Measurements from ENCODE around the gene DIP2B. TPM values are rescaled to one million over a fixed set of nuclear protein-coding genes. Genes with fewer than 3 reads are reported as not detected.

DIP2B gene
- polyA plus RNA-seq, 3 donors, result 3.5 to 12.3 (median 6.5) TPM

- Histone ChIP-seq H3K27me3 (ENCODE audit: control insufficient read depth in 2 of 2, insufficient read depth in 2 of 2, low read length in 2 of 2) (no peaks in the 10 kb centered on the region), H3K27ac (ENCODE audit: low read depth in 1 of 2, low read length in 2 of 2) (no peak overlapping the region), H3K79me2 (ENCODE audit: insufficient read depth, low read length) (peaks cover 93% of the 10 kb centered on the region), H3K4me3 (replicated peaks in 1 of 3; ENCODE audit: low read depth in 2 of 3, low read length in 3 of 3) (no peak overlapping the region), H3K4me2 (replicated peaks; ENCODE audit: extremely low read depth, low read length, poor library complexity, severe bottlenecking) (no peak overlapping the region), H3K9me3 (replicated peaks in 1 of 2; ENCODE audit: control insufficient read depth in 1 of 2, insufficient read depth in 1 of 2, low read length in 2 of 2) (no peaks in the 10 kb centered on the region), H2AFZ (ENCODE audit: insufficient read depth, low read depth, low read length, poor library complexity, severe bottlenecking) (no peak overlapping the region), H3K36me3 (replicated peaks in 1 of 2; ENCODE audit: control insufficient read depth in 1 of 2, insufficient read depth in 2 of 2, low read length in 2 of 2) (peaks cover 0 to 16% of the 10 kb centered on the region in 2 donors), H4K20me1 (ENCODE audit: insufficient read depth, low read length) (peaks cover 94% of the 10 kb centered on the region), H3K9ac (ENCODE audit: insufficient read depth, low read length, poor library complexity, severe bottlenecking) (no peak overlapping the region), H3K4me1 (ENCODE audit: control insufficient read depth in 1 of 2, insufficient read depth in 2 of 2, low read length in 2 of 2) (peaks cover 52 to 58% of the 10 kb centered on the region in 2 donors)
- WGBS (ENCODE audit: insufficient coverage), result 87% methylated on average over 2 of the region's 2 CpGs
- intact Hi-C loops (cut with micrococcal nuclease), result loop anchor here in 1 of 2 donors (5.0 kb wide), 1 partner anchor 42 kb away; no protein-coding TSS in a partner anchor
- H3K4me3 Mint-ChIP-seq, result no peak overlapping the region
- TF ChIP-seq, protein P1, sequence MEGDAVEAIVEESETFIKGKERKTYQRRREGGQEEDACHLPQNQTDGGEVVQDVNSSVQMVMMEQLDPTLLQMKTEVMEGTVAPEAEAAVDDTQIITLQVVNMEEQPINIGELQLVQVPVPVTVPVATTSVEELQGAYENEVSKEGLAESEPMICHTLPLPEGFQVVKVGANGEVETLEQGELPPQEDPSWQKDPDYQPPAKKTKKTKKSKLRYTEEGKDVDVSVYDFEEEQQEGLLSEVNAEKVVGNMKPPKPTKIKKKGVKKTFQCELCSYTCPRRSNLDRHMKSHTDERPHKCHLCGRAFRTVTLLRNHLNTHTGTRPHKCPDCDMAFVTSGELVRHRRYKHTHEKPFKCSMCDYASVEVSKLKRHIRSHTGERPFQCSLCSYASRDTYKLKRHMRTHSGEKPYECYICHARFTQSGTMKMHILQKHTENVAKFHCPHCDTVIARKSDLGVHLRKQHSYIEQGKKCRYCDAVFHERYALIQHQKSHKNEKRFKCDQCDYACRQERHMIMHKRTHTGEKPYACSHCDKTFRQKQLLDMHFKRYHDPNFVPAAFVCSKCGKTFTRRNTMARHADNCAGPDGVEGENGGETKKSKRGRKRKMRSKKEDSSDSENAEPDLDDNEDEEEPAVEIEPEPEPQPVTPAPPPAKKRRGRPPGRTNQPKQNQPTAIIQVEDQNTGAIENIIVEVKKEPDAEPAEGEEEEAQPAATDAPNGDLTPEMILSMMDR (IDR thresholded peaks at IDR 0.05), result no peak
- peaks cover 7 to 10% of the 10 kb centered on the region in 2 donors for H3K36me3 Mint-ChIP-seq
- H3K4me1 Mint-ChIP-seq, result peaks cover 32% of the 10 kb centered on the region
- H3K27ac Mint-ChIP-seq, result no peak overlapping the region
- peaks cover 0 to 2% (median 0%) of the 10 kb centered on the region in 3 donors for H3K27me3 Mint-ChIP-seq (ENCODE audit: low read depth in 3 of 3)
- H3K9me3 Mint-ChIP-seq, result no peaks in the 10 kb centered on the region
- DNase-seq, result no peak
Measured at GRCh38 chr12:50530532-50530931, 25.7 kb downstream of the DIP2B start.

GRCh38 chr12:50533203-50533584 is 28.4 kb downstream of the DIP2B start:
- no CpG with 5 or more reads among the region's 2 CpGs for WGBS (ENCODE audit: insufficient coverage)
- intact Hi-C loops (cut with micrococcal nuclease), result loop anchor here in 1 of 2 donors (5.0 kb wide), 1 partner anchor 39 kb away; no protein-coding TSS in a partner anchor

More at GRCh38 chr12:50533203-50533584, 28.4 kb downstream of the DIP2B start:
- no peak overlapping the region for H3K27ac Mint-ChIP-seq
- no peak overlapping the region for H3K4me2 ChIP-seq (replicated peaks; ENCODE audit: extremely low read depth, low read length, poor library complexity, severe bottlenecking)
- no peak overlapping the region for H3K9ac ChIP-seq (ENCODE audit: insufficient read depth, low read length, poor library complexity, severe bottlenecking)
- no peak overlapping the region for H2AFZ ChIP-seq (ENCODE audit: insufficient read depth, low read depth, low read length, poor library complexity, severe bottlenecking)
- TF ChIP-seq, protein P1 (IDR thresholded peaks at IDR 0.05), result no peak
- peak overlapping the region in 1 of 2 donors; percentile 72 for H3K27ac ChIP-seq (ENCODE audit: low read depth in 1 of 2, low read length in 2 of 2)
- DNase-seq, result no peak
- H3K27me3 ChIP-seq (ENCODE audit: control insufficient read depth in 2 of 2, insufficient read depth in 2 of 2, low read length in 2 of 2), result no peaks in the 10 kb centered on the region
- H3K4me1 Mint-ChIP-seq, result peaks cover 35% of the 10 kb centered on the region
- peaks cover 90% of the 10 kb centered on the region for H4K20me1 ChIP-seq (ENCODE audit: insufficient read depth, low read length)
- H3K4me3 Mint-ChIP-seq, result no peak overlapping the region
- H3K27me3 Mint-ChIP-seq (ENCODE audit: low read depth in 3 of 3), result no peaks in the 10 kb centered on the region
- peaks cover 4 to 7% of the 10 kb centered on the region in 2 donors for H3K36me3 Mint-ChIP-seq
- H3K4me1 ChIP-seq (ENCODE audit: control insufficient read depth in 1 of 2, insufficient read depth in 2 of 2, low read length in 2 of 2), result peaks cover 62 to 71% of the 10 kb centered on the region in 2 donors
- H3K9me3 ChIP-seq (replicated peaks in 1 of 2; ENCODE audit: control insufficient read depth in 1 of 2, insufficient read depth in 1 of 2, low read length in 2 of 2), result no peaks in the 10 kb centered on the region
- H3K36me3 ChIP-seq (replicated peaks in 1 of 2; ENCODE audit: control insufficient read depth in 1 of 2, insufficient read depth in 2 of 2, low read length in 2 of 2), result no peaks in the 10 kb centered on the region
- no peaks in the 10 kb centered on the region for H3K9me3 Mint-ChIP-seq
- no peak overlapping the region for H3K4me3 ChIP-seq (replicated peaks in 1 of 3; ENCODE audit: low read depth in 2 of 3, low read length in 3 of 3)
- peaks cover 86% of the 10 kb centered on the region for H3K79me2 ChIP-seq (ENCODE audit: insufficient read depth, low read length)

Data from CD14-positive monocyte (primary cell).